HG02970 (cell line): ENCODE results near the gene DCST1.

Experiments
- ATAC-seq: cut with Tn5 transposase; IDR thresholded peaks from one replicate; pipeline ENCODE4 v1.9.1; 2021; ENCODE audit warnings: mild to moderate bottlenecking, moderate library complexity, moderate number of reproducible peaks; ENCODE audit not compliant: unreplicated experiment, low FRiP score

DCST1 gene

GRCh38 chr1:155012026-155012546 lies 21.5 kb upstream of the DCST1 start:
- ATAC-seq = no peak

GRCh38 chr1:155012776-155013602 lies 20.6 kb upstream of the DCST1 start:
- ATAC-seq = no peak

GRCh38 chr1:155013632-155014031 lies 20.0 kb upstream of the DCST1 start:
- no peak for ATAC-seq

- no peak for ATAC-seq
Observed at GRCh38 chr1:155014709-155015508, 18.7 kb upstream of the DCST1 start.

GRCh38 chr1:155015527-155016230 lies 17.9 kb upstream of the DCST1 start:
- ATAC-seq = no peak

- no peak for ATAC-seq
Observed at GRCh38 chr1:155016231-155016831, 17.3 kb upstream of the DCST1 start.

GRCh38 chr1:155017041-155017945 lies 16.3 kb upstream of the DCST1 start:
- ATAC-seq = peak; percentile 68

GRCh38 chr1:155017946-155018316 lies 15.7 kb upstream of the DCST1 start:
- ATAC-seq = no peak

GRCh38 chr1:155018617-155019348 lies 14.8 kb upstream of the DCST1 start:
- ATAC-seq = no peak

- no peak for ATAC-seq
Observed at GRCh38 chr1:155019377-155020245, 14.0 kb upstream of the DCST1 start.

GRCh38 chr1:155022136-155022926 lies 11.3 kb upstream of the DCST1 start:
- no peak for ATAC-seq

GRCh38 chr1:155022927-155023236 lies 10.7 kb upstream of the DCST1 start:
- ATAC-seq = no peak

GRCh38 chr1:155023627-155024026 lies 10.0 kb upstream of the DCST1 start:
- no peak for ATAC-seq

- no peak for ATAC-seq
Observed at GRCh38 chr1:155024315-155024714, 9.3 kb upstream of the DCST1 start.

GRCh38 chr1:155026154-155026553 lies 7.5 kb upstream of the DCST1 start:
- no peak for ATAC-seq

- no peak for ATAC-seq
Observed at GRCh38 chr1:155026588-155026987, 7.0 kb upstream of the DCST1 start.

GRCh38 chr1:155029513-155030242 lies 3.9 kb upstream of the DCST1 start:
- ATAC-seq = no peak
